Small intestine (tissue), 7 donors: ENCODE results near the gene SYT1. TPM values are rescaled to one million over a fixed set of nuclear protein-coding genes. Genes with fewer than 3 reads are reported as not detected.

Source experiments
- DNase-seq, 2 donors: peaks; one replicate each; pipeline versions ENCODE4 v3.0.0 to v3.0.0-alpha.2; 2013
- FAIRE-seq: peaks from 2 replicates; lab custom pipeline; 2012; peaks lifted over from hg19 to GRCh38; lab: Jason Lieb, UNC
- H3K27ac ChIP-seq, 3 donors: one replicate each; pipeline ENCODE4 v1.5.1; 2013; ENCODE audit warnings: low read length in 2 of 3, mild to moderate bottlenecking in 2 of 3, control low read depth in 1 of 3, inconsistent platforms in 1 of 3, low read depth in 1 of 3, moderate library complexity in 1 of 3
- H3K27me3 ChIP-seq, 3 donors: one replicate each; pipeline ENCODE4 v1.6.1; 2013; ENCODE audit warnings: low read length in 3 of 3, inconsistent platforms in 1 of 3; ENCODE audit not compliant: control insufficient read depth in 3 of 3, insufficient read depth in 3 of 3
- H3K36me3 ChIP-seq, 3 donors: one replicate each; pipeline ENCODE4 v1.6.1; 2013; ENCODE audit warnings: low read length in 3 of 3, inconsistent platforms in 1 of 3, low read depth in 1 of 3, mild to moderate bottlenecking in 1 of 3, moderate library complexity in 1 of 3; ENCODE audit not compliant: control insufficient read depth in 3 of 3, insufficient read depth in 2 of 3
- H3K4me1 ChIP-seq, 3 donors: one replicate each; pipeline ENCODE4 v1.6.1; 2013; ENCODE audit warnings: low read length in 2 of 3, inconsistent platforms in 1 of 3, low read depth in 1 of 3, mild to moderate bottlenecking in 1 of 3, moderate library complexity in 1 of 3; ENCODE audit not compliant: control insufficient read depth in 3 of 3, insufficient read depth in 2 of 3
- H3K4me3 ChIP-seq, 3 donors: one replicate each; pipeline ENCODE4 v1.5.1; 2013; ENCODE audit warnings: low read length in 3 of 3, control low read depth in 1 of 3, inconsistent platforms in 1 of 3, low read depth in 1 of 3, mild to moderate bottlenecking in 1 of 3, moderate library complexity in 1 of 3
- H3K9me3 ChIP-seq, 2 donors: one replicate each; pipeline ENCODE4 v1.6.1; 2013; ENCODE audit warnings: low read depth in 1 of 2, low read length in 1 of 2; ENCODE audit not compliant: control insufficient read depth in 2 of 2, insufficient read depth in 1 of 2
- WGBS, 3 donors: extraction: QIAGEN DNeasy Blood & Tissue Kit; methylation state at CpG; one replicate each; pipeline ENCODE4 v1.1.7; 2013; 5-methylcytosine and 5-hydroxymethylcytosine counted together
- polyA plus RNA-seq, 4 donors: library from polyadenylated mRNA; stranded (reverse) in 3 of 4; unstranded in 1 of 4; fragments of 200-250 nt in 3 of 4; fragments of 120-200 nt in 1 of 4; gene quantifications; one replicate each; pipeline versions ENCODE4 v1.2.1 to v1.2.3, GENCODE V29; 2013
- donor health status: healthy with polysubstance abuse.
- donor health status: control.
- donor health status: control.
- donor health status: Bipolar disorder and iron deficiency.
- donor health status: healthy.

SYT1 gene
- polyA plus RNA-seq, 4 donors, result 1.3 to 11.3 TPM; not detected in 2

- no peak for FAIRE-seq
- no peak overlapping the region for H3K4me3 ChIP-seq
- H3K4me1 ChIP-seq, result no peaks in the 10 kb centered on the region
- no peaks in the 10 kb centered on the region for H3K9me3 ChIP-seq
- DNase-seq, result no peak
- H3K27ac ChIP-seq, result no peak overlapping the region
- no peaks in the 10 kb centered on the region for H3K36me3 ChIP-seq
- WGBS, 3 donors, result 69 to 76% (median 76%) methylated on average over 1 of the region's 1 CpG
- no peaks in the 10 kb centered on the region for H3K27me3 ChIP-seq
Observed at GRCh38 chr12:79006306-79006705, 141.7 kb downstream of the SYT1 start.

DNA sequence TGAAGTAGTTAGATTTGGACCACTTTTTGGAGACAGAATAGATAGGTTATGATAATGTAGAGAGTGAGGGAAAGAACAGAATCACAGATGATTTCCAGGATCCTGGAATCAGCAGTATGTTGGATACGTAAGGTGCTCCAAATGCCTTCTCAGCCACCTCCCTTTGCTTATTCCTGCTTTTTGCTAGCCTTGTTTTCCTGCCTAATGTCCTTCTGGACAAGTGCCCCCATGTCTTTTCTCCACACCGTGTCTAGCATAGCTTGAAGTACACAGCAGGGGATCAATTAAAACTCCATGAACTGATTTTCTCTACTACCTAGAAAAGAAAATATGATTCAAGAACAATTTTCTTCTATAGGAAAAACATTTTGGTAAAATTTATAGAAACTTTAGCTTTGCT is 144.0 kb downstream of the SYT1 start:
- DNase-seq (no peak), FAIRE-seq (no peak)
- Histone ChIP-seq H3K4me3 (no peak overlapping the region), H3K36me3 (no peaks in the 10 kb centered on the region), H3K27me3 (no peaks in the 10 kb centered on the region), H3K27ac (no peak overlapping the region), H3K4me1 (no peaks in the 10 kb centered on the region), H3K9me3 (no peaks in the 10 kb centered on the region)
- WGBS, 3 donors, result 91 to 97% (median 91%) methylated on average over 2 of the region's 2 CpGs

- Histone ChIP-seq H3K27ac (no peak overlapping the region), H3K36me3 (no peaks in the 10 kb centered on the region), H3K4me1 (no peaks in the 10 kb centered on the region), H3K9me3 (no peaks in the 10 kb centered on the region), H3K4me3 (no peak overlapping the region), H3K27me3 (no peaks in the 10 kb centered on the region)
- FAIRE-seq (no peak), DNase-seq (no peak)
- 52 to 81% (median 74%) methylated on average over 3 of the region's 3 CpGs for WGBS, 3 donors
Observed at GRCh38 chr12:79012636-79013035, 148.1 kb downstream of the SYT1 start.

GRCh38 chr12:79016181-79016580 is 151.6 kb downstream of the SYT1 start:
- Histone ChIP-seq H3K27me3 (no peaks in the 10 kb centered on the region), H3K36me3 (no peaks in the 10 kb centered on the region), H3K4me3 (no peak overlapping the region), H3K4me1 (no peaks in the 10 kb centered on the region), H3K27ac (no peak overlapping the region), H3K9me3 (no peaks in the 10 kb centered on the region)
- WGBS, 3 donors, result 23 to 44% (median 43%) methylated on average over 2 of the region's 2 CpGs
- FAIRE-seq, result no peak
- DNase-seq, result no peak

- DNase-seq (no peak), FAIRE-seq (no peak)
- Histone ChIP-seq H3K27me3 (no peaks in the 10 kb centered on the region), H3K4me1 (no peaks in the 10 kb centered on the region), H3K27ac (no peak overlapping the region), H3K4me3 (no peak overlapping the region), H3K9me3 (no peaks in the 10 kb centered on the region), H3K36me3 (no peaks in the 10 kb centered on the region)
- WGBS, 3 donors, result 18 to 33% (median 23%) methylated on average over 1 of the region's 1 CpG
Observed at GRCh38 chr12:79019672-79020071, 155.1 kb downstream of the SYT1 start.

DNA sequence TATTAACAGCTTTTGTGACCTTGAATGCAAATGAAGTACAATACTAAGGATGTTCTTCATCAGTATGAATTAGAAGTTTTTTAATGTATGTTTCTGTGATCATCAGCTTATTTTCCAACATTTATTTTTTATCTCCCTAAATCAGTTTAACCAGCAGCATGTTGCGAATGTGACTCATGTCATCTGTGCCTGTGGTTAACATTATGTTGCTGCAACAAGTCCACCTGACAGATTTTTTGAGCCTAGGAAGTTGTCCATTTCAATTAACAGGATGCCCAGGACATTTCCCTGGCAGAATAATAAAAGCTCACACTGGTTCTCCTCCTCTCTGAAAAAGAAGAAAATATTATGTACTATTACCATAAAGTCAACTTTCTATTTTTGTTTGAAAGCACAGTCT is 155.5 kb downstream of the SYT1 start:
- Histone ChIP-seq H3K4me3 (no peak overlapping the region), H3K36me3 (no peaks in the 10 kb centered on the region), H3K9me3 (no peaks in the 10 kb centered on the region), H3K27me3 (no peaks in the 10 kb centered on the region), H3K4me1 (no peaks in the 10 kb centered on the region), H3K27ac (no peak overlapping the region)
- DNase-seq (no peak), FAIRE-seq (no peak)
- 69 to 93% (median 81%) methylated on average over 1 of the region's 1 CpG for WGBS, 3 donors

GRCh38 chr12:79021021-79021420 is 156.4 kb downstream of the SYT1 start:
- H3K4me1 ChIP-seq, result no peaks in the 10 kb centered on the region
- FAIRE-seq, result no peak
- H3K27ac ChIP-seq, result no peak overlapping the region
- H3K36me3 ChIP-seq, result no peaks in the 10 kb centered on the region
- H3K9me3 ChIP-seq, result no peaks in the 10 kb centered on the region
- H3K27me3 ChIP-seq, result no peaks in the 10 kb centered on the region
- DNase-seq, result no peak
- no peak overlapping the region for H3K4me3 ChIP-seq

DNA sequence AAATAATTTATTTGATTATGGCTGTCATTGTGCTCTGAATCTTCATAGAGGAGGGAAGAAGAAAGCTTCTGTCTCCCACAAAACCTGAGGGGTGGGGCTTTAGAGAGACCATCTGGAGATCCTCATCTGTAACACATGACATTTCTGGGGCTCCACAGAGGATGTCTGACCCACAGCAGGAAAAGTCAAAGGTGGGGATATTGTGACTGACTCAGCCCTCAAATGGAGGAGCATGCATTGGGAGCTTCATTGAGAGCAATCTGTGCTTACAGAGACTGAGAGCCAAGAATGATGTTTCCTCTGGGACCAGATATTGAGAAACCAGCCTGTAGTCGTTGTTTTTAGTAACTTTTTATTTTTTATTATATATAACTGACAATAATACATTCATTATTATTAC is 158.7 kb downstream of the SYT1 start:
- Histone ChIP-seq H3K27me3 (no peaks in the 10 kb centered on the region), H3K4me3 (no peak overlapping the region), H3K9me3 (no peaks in the 10 kb centered on the region), H3K36me3 (no peaks in the 10 kb centered on the region), H3K27ac (no peak overlapping the region), H3K4me1 (no peaks in the 10 kb centered on the region)
- FAIRE-seq, result no peak
- DNase-seq, result no peak
- WGBS, 3 donors, result 47 to 67% (median 56%) methylated on average over 1 of the region's 1 CpG

DNA sequence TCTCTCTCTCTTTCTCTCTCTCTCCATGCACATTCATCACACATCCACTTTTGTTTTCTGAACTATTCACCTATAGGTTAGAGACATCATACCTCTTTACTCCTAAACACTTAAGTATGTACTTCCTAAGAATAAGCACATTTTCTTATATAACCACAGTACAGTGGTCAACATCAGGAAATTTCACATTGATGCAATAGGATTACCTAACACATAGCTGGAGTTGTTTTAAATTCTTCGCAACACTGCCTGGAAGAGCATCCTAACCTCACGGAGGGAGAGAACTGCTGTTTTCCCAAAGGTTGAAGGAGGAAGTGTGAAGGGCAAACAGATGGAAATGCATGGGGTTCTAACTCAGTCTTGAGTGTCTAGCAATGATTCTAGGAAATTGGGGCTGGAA is 159.2 kb downstream of the SYT1 start:
- no peak overlapping the region for H3K27ac ChIP-seq
- DNase-seq (no peak), FAIRE-seq (no peak)
- H3K9me3 ChIP-seq, result no peaks in the 10 kb centered on the region
- H3K36me3 ChIP-seq, result no peaks in the 10 kb centered on the region
- H3K27me3 ChIP-seq, result no peaks in the 10 kb centered on the region
- 59 to 89% (median 85%) methylated on average over 2 of the region's 2 CpGs for WGBS, 3 donors
- H3K4me3 ChIP-seq, result no peak overlapping the region
- no peaks in the 10 kb centered on the region for H3K4me1 ChIP-seq
